ENCODE results near the gene S100B. TPM values are rescaled to one million over a fixed set of nuclear protein-coding genes. Genes with fewer than 3 reads are reported as not detected.

S100B gene
- total and polyA plus RNA-seq, 9 of the 15 experiments (the other 6 are each of a cell fraction or from before 2014, with no cell fraction given): not detected

- 11% methylated on average over 9 of the region's 9 CpGs for WGBS (ENCODE audit: insufficient coverage, low coverage, missing lambda C conversion rate)
- FAIRE-seq (no peak), DNase-seq (ENCODE audit: extremely low read depth in 1 of 4, low spot score in 3 of 4) (no peak), ATAC-seq (no peak)
- H3K9ac ChIP-seq (ENCODE audit: insufficient read depth in 1 of 2, low read depth in 2 of 2, low read length in 2 of 2): no peak overlapping the region
- H4K20me1 ChIP-seq (replicated peaks; ENCODE audit: control insufficient read depth, insufficient read depth, low read length): no peaks in the 10 kb centered on the region
- H3K4me1 ChIP-seq (replicated peaks in 1 of 2; ENCODE audit: control insufficient read depth in 2 of 2, insufficient read depth in 2 of 2, low read length in 2 of 2): peaks cover 20 to 22% of the 10 kb centered on the region in 2 experiments; a peak in 4 of 5 replicates
- TF ChIP-seq ZNF778 (CRISPR knock-in tag; IDR thresholded peaks at IDR 0.05) (no peak), HMGN3 (IDR thresholded peaks at IDR 0.05; ENCODE audit: borderline replicate concordance, extremely low read depth, insufficient read length, low read depth, low read length) (no peak), BCL6 (CRISPR knock-in tag; IDR thresholded peaks at IDR 0.05) (no peak), NUFIP1 (IDR thresholded peaks at IDR 0.05; ENCODE audit: partially characterized antibody) (no peak), ARID1B (IDR thresholded peaks at IDR 0.05) (no peak), ZNF699 (CRISPR knock-in tag; IDR thresholded peaks at IDR 0.05; ENCODE audit: insufficient replicate concordance) (no peak), ZNF740 (CRISPR knock-in tag; IDR thresholded peaks at IDR 0.05) (no peak), ZNF740 (tag; IDR thresholded peaks at IDR 0.05) (no peak), KLF13 (tag; IDR thresholded peaks at IDR 0.05; ENCODE audit: borderline replicate concordance, low read depth) (no peak), ZZZ3 (IDR thresholded peaks at IDR 0.05) (no peak), ZBTB11 (CRISPR knock-in tag; IDR thresholded peaks at IDR 0.05) (no peak), DNMT1 (IDR thresholded peaks at IDR 0.05) (no peak), RBM34 (IDR thresholded peaks at IDR 0.05; ENCODE audit: borderline replicate concordance, insufficient read depth, low read length) (no peak), SRSF7 (optimal IDR thresholded peaks at IDR 0.05; ENCODE audit: low read depth, low read length) (no peak)
- H2AFZ ChIP-seq (ENCODE audit: low read depth, low read length): no peak overlapping the region
- H3K9me3 ChIP-seq (replicated peaks; ENCODE audit: control insufficient read depth, insufficient read depth, low read depth, low read length): no peaks in the 10 kb centered on the region
- H3K9me1 ChIP-seq (ENCODE audit: control insufficient read depth, insufficient read depth, low read length): no peaks in the 10 kb centered on the region
- intact Hi-C loops (cut with micrococcal nuclease) (no loop called here), in situ Hi-C loops (cut with MboI) (no loop called here)
- no TSS peak for BruUV-seq (replicated peaks)
- ChIA-PET CTCF (ENCODE audit: low intra/inter-chr PET ratio) (no interaction called here), POLR2A (no interaction called here)
- H3K27me3 ChIP-seq (ENCODE audit: control insufficient read depth in 2 of 2, insufficient read depth in 2 of 2, low read length in 2 of 2): peaks cover 8 to 19% of the 10 kb centered on the region in 2 experiments; a peak in 4 of 5 replicates
- no peaks in the 10 kb centered on the region for H3K79me2 ChIP-seq (ENCODE audit: control insufficient read depth, insufficient read depth, low read length)
- no peak overlapping the region for H3K4me2 ChIP-seq (ENCODE audit: insufficient read depth, low read length)
- H3K27ac ChIP-seq (ENCODE audit: extremely low read depth, low read depth, low read length): no peak overlapping the region
- no peaks in the 10 kb centered on the region for H3K36me3 ChIP-seq (ENCODE audit: control insufficient read depth, insufficient read depth, low read length)
- H3K4me3 ChIP-seq: no peak overlapping the region
Measured at GRCh38 chr21:46600978-46601377, 3.9 kb downstream of the S100B start.

All from K562 (cell line).